ENCODE data around the gene YWHAQ.

- TF ChIP-seq CTCF (IDR thresholded peaks at IDR 0.05; ENCODE audit: low read depth, low read length, missing input control) (no peak), YY1 (IDR thresholded peaks at IDR 0.05) (no peak), RAD21 (IDR thresholded peaks at IDR 0.05) (no peak), JUND (IDR thresholded peaks at IDR 0.05) (no peak), GABPA (IDR thresholded peaks at IDR 0.05 in 1 of 2, conservative IDR thresholded peaks at IDR 0.05 in 1 of 2) (no peak), EGR1 (IDR thresholded peaks at IDR 0.05; ENCODE audit: low read depth in 2 of 2) (no peak), TAF1 (conservative IDR thresholded peaks at IDR 0.05) (no peak), FOXA1 (IDR thresholded peaks at IDR 0.05) (no peak), SP1 (IDR thresholded peaks at IDR 0.05) (no peak), RXRA (IDR thresholded peaks at IDR 0.05) (no peak), REST (IDR thresholded peaks at IDR 0.05) (no peak)
- TF ChIP-seq, protein P1, sequence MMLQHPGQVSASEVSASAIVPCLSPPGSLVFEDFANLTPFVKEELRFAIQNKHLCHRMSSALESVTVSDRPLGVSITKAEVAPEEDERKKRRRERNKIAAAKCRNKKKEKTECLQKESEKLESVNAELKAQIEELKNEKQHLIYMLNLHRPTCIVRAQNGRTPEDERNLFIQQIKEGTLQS (IDR thresholded peaks at IDR 0.05), result no peak
- TF ChIP-seq, protein P2, sequence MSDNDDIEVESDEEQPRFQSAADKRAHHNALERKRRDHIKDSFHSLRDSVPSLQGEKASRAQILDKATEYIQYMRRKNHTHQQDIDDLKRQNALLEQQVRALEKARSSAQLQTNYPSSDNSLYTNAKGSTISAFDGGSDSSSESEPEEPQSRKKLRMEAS (IDR thresholded peaks at IDR 0.05), result no peak
- TF ChIP-seq, protein P3, sequence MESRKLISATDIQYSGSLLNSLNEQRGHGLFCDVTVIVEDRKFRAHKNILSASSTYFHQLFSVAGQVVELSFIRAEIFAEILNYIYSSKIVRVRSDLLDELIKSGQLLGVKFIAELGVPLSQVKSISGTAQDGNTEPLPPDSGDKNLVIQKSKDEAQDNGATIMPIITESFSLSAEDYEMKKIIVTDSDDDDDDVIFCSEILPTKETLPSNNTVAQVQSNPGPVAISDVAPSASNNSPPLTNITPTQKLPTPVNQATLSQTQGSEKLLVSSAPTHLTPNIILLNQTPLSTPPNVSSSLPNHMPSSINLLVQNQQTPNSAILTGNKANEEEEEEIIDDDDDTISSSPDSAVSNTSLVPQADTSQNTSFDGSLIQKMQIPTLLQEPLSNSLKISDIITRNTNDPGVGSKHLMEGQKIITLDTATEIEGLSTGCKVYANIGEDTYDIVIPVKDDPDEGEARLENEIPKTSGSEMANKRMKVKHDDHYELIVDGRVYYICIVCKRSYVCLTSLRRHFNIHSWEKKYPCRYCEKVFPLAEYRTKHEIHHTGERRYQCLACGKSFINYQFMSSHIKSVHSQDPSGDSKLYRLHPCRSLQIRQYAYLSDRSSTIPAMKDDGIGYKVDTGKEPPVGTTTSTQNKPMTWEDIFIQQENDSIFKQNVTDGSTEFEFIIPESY (IDR thresholded peaks at IDR 0.05), result no peak
These were observed 21.5 kb upstream of the YWHAQ start for GRCh38 chr2:9652267-9652666.

Measured in liver (tissue), 3 donors.